K562 (cell line): Measurements from ENCODE around the gene LIAS. TPM values are rescaled to one million over a fixed set of nuclear protein-coding genes. Genes with fewer than 3 reads are reported as not detected.

Experiments used
- FIP1L1 ChIP-seq: fragments of 200-400 bp; formaldehyde crosslinking; IDR thresholded peaks from 2 replicates; pipeline ENCODE4 v1.6.1; 2018; ENCODE audit warnings: mild to moderate bottlenecking, low read depth, low read length; ENCODE audit not compliant: poor library complexity, severe bottlenecking
- GTF2A2 ChIP-seq: IDR thresholded peaks from 2 replicates; pipeline ENCODE4 v1.6.1; 2016; ENCODE audit warnings: mild to moderate bottlenecking, missing genetic modification characterization, missing compliant biosample characterization
- HCFC1 ChIP-seq: IDR thresholded peaks from 2 replicates; pipeline ENCODE4 v1.6.1; 2012; ENCODE audit warnings: low read depth, low read length, improper control_type of control experiment
- HNRNPH1 ChIP-seq: fragments of 200-400 bp; formaldehyde crosslinking; optimal IDR thresholded peaks from 2 replicates; pipeline ENCODE3; 2017; ENCODE audit warnings: low read depth, mild to moderate bottlenecking, low read length, moderate library complexity
- HSF4 ChIP-seq: fragments of 250-450 bp; sonication (Bioruptor Pico); IDR thresholded peaks from 2 replicates; pipeline ENCODE4 v2.1.2; 2022; ENCODE audit warnings: mild to moderate bottlenecking, moderate library complexity, borderline replicate concordance
- IRF2 ChIP-seq: sonication (generic); formaldehyde crosslinking; IDR thresholded peaks from 2 replicates; pipeline ENCODE4 v1.8.1; 2022; ENCODE audit warnings: mild to moderate bottlenecking, missing genetic modification reagents
- NCOA6 ChIP-seq: fragments of 450-650 bp; IDR thresholded peaks from 2 replicates; pipeline ENCODE4 v1.6.1; 2017; ENCODE audit warnings: mild to moderate bottlenecking
- RFX5 ChIP-seq: IDR thresholded peaks from 2 replicates; pipeline ENCODE4 v1.6.1; 2011; ENCODE audit warnings: low read depth, mild to moderate bottlenecking, improper control_type of control experiment, low read length
- SMAD4 ChIP-seq: fragments of 250-450 bp; sonication (Bioruptor Pico); conservative IDR thresholded peaks from 2 replicates; pipeline ENCODE4 v1.8.0; 2021; ENCODE audit warnings: inconsistent platforms, mild to moderate bottlenecking, moderate library complexity
- SNIP1 ChIP-seq: fragments of 450-650 bp; IDR thresholded peaks from 2 replicates; pipeline ENCODE4 v1.7.1; 2017; ENCODE audit warnings: low read depth, mild to moderate bottlenecking
- TCF7 ChIP-seq: sonication (generic); IDR thresholded peaks from 2 replicates; pipeline ENCODE4 v1.6.1; 2016; ENCODE audit warnings: antibody characterized with exemption, borderline replicate concordance
- TEAD1 ChIP-seq, 2 experiments: fragments of 450-650 bp in 1 of 2; sonication (generic) in 1 of 2; formaldehyde crosslinking; IDR thresholded peaks; 2 replicates each; pipeline versions ENCODE4 v1.4.0 to v1.8.0; 2020 to 2022; ENCODE audit warnings: mild to moderate bottlenecking in 2 of 2, missing genetic modification reagents in 1 of 2
- ZKSCAN8 ChIP-seq: fragments of 200-800 bp; sonication (Bioruptor generic); IDR thresholded peaks from 2 replicates; pipeline ENCODE4 v1.6.1; 2016; ENCODE audit warnings: missing genetic modification characterization, missing compliant biosample characterization
- ZNF57 ChIP-seq: fragments of 450-650 bp; formaldehyde crosslinking; IDR thresholded peaks from 2 replicates; pipeline ENCODE4 v1.4.0; 2020; ENCODE audit warnings: mild to moderate bottlenecking, moderate library complexity
- polyA plus RNA-seq, 8 experiments: library from polyadenylated mRNA; depleted of rRNA in 4 of 8; stranded (reverse) in 5 of 8; unstranded in 3 of 8; fragments of >200 nt; fragmentation: Nextera tagmentation in 2 of 8; fragmentation: Illumina TruSeq in 1 of 8; extraction: Ambion mirVana in 2 of 8; extraction: Trizol in 1 of 8; gene quantifications; 2 replicates each; pipeline versions ENCODE4 v1.2.1 to v1.2.3, GENCODE V29; 2011 to 2014; ENCODE audit warnings: inconsistent platforms in 1 of 8, missing spikeins in 1 of 8
- total RNA-seq, 7 experiments: library from RNA; depleted of rRNA in 6 of 7; stranded (reverse); fragments of >200 nt in 6 of 7; fragmentation: Illumina TruSeq in 2 of 7; extraction: Trizol in 2 of 7; gene quantifications; 2 replicates each; pipeline versions ENCODE4 v1.2.1 to v1.2.3, GENCODE V29; 2011 to 2021; ENCODE audit warnings: low replicate concordance in 1 of 7
- TF ChIP-seq, protein P1 (sequence below): fragments of 450-650 bp; IDR thresholded peaks from 2 replicates; pipeline ENCODE4 v1.6.1; 2016; ENCODE audit warnings: mild to moderate bottlenecking, moderate library complexity
- TF ChIP-seq, protein P2 (sequence below): IDR thresholded peaks from 2 replicates; pipeline ENCODE4 v1.6.1; 2011; ENCODE audit not compliant: insufficient read length; ENCODE audit errors: extremely low read depth

The LIAS gene
- total and polyA plus RNA-seq, 9 of the 15 experiments (the other 6 are each of a cell fraction or from before 2014, with no cell fraction given) = 21.9 to 57.1 (median 42.1) TPM

DNA sequence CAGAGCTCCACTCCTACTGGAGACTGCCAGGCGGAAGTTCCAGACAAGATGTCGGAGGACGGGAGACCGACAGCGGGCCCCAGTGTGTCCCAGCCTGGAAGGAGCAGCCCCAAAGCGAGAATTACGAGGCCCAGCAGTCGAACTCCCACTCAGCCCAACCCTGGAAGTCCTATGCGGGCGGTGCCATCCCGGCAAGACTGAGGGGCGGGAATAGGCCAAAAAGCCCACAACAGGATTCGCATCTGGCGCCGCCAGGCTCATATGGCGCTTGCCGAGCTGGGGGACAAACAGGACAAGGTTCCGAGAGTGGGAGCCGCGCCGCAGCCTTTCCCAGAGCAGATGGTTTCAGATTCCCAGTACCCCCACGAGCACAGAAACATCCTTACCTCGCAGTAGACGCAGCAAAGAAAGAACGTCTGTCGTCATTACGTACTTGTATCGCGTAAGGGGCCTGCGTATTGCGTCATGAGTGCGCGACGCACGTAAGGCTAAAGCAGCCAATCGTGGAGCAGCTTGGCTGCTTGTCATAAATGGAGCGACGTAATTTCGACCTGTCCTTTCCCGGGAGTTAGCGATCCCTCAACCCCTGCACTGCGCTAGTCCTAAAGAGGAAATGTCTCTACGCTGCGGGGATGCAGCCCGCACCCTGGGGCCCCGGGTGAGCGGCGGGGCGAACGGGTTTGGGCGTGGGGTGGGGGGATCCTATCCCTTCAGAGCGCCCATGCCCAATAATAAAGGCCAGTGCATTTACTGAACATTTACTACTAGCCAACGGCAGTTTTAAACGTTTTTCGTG is at the start of gene LIAS, which contains the start of gene RPL9 (continued):
- TF ChIP-seq HCFC1 (peak; percentile 87), RFX5 (peak; percentile 83), IRF2 (CRISPR knock-in tag) (no peak), ZKSCAN8 (CRISPR knock-in tag) (no peak), ZNF57 (CRISPR knock-in tag) (no peak), HNRNPH1 (no peak), HSF4 (no peak), TCF7 (no peak), SMAD4 (CRISPR knock-in tag) (no peak; the same call in 1 of the 2 replicates), GTF2A2 (tag) (0 out of 2 replicates have a peak, but pooled peaks have one; percentile 40), FIP1L1 (no peak), SNIP1 (no peak), NCOA6 (peak; percentile 99), TEAD1 (CRISPR knock-in tag; IDR thresholded peaks at IDR 0.05) (no peak; a peak in 2 of 4 replicates)
- TF ChIP-seq, protein P1, sequence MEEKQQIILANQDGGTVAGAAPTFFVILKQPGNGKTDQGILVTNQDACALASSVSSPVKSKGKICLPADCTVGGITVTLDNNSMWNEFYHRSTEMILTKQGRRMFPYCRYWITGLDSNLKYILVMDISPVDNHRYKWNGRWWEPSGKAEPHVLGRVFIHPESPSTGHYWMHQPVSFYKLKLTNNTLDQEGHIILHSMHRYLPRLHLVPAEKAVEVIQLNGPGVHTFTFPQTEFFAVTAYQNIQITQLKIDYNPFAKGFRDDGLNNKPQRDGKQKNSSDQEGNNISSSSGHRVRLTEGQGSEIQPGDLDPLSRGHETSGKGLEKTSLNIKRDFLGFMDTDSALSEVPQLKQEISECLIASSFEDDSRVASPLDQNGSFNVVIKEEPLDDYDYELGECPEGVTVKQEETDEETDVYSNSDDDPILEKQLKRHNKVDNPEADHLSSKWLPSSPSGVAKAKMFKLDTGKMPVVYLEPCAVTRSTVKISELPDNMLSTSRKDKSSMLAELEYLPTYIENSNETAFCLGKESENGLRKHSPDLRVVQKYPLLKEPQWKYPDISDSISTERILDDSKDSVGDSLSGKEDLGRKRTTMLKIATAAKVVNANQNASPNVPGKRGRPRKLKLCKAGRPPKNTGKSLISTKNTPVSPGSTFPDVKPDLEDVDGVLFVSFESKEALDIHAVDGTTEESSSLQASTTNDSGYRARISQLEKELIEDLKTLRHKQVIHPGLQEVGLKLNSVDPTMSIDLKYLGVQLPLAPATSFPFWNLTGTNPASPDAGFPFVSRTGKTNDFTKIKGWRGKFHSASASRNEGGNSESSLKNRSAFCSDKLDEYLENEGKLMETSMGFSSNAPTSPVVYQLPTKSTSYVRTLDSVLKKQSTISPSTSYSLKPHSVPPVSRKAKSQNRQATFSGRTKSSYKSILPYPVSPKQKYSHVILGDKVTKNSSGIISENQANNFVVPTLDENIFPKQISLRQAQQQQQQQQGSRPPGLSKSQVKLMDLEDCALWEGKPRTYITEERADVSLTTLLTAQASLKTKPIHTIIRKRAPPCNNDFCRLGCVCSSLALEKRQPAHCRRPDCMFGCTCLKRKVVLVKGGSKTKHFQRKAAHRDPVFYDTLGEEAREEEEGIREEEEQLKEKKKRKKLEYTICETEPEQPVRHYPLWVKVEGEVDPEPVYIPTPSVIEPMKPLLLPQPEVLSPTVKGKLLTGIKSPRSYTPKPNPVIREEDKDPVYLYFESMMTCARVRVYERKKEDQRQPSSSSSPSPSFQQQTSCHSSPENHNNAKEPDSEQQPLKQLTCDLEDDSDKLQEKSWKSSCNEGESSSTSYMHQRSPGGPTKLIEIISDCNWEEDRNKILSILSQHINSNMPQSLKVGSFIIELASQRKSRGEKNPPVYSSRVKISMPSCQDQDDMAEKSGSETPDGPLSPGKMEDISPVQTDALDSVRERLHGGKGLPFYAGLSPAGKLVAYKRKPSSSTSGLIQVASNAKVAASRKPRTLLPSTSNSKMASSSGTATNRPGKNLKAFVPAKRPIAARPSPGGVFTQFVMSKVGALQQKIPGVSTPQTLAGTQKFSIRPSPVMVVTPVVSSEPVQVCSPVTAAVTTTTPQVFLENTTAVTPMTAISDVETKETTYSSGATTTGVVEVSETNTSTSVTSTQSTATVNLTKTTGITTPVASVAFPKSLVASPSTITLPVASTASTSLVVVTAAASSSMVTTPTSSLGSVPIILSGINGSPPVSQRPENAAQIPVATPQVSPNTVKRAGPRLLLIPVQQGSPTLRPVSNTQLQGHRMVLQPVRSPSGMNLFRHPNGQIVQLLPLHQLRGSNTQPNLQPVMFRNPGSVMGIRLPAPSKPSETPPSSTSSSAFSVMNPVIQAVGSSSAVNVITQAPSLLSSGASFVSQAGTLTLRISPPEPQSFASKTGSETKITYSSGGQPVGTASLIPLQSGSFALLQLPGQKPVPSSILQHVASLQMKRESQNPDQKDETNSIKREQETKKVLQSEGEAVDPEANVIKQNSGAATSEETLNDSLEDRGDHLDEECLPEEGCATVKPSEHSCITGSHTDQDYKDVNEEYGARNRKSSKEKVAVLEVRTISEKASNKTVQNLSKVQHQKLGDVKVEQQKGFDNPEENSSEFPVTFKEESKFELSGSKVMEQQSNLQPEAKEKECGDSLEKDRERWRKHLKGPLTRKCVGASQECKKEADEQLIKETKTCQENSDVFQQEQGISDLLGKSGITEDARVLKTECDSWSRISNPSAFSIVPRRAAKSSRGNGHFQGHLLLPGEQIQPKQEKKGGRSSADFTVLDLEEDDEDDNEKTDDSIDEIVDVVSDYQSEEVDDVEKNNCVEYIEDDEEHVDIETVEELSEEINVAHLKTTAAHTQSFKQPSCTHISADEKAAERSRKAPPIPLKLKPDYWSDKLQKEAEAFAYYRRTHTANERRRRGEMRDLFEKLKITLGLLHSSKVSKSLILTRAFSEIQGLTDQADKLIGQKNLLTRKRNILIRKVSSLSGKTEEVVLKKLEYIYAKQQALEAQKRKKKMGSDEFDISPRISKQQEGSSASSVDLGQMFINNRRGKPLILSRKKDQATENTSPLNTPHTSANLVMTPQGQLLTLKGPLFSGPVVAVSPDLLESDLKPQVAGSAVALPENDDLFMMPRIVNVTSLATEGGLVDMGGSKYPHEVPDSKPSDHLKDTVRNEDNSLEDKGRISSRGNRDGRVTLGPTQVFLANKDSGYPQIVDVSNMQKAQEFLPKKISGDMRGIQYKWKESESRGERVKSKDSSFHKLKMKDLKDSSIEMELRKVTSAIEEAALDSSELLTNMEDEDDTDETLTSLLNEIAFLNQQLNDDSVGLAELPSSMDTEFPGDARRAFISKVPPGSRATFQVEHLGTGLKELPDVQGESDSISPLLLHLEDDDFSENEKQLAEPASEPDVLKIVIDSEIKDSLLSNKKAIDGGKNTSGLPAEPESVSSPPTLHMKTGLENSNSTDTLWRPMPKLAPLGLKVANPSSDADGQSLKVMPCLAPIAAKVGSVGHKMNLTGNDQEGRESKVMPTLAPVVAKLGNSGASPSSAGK = peak; percentile 71
- TF ChIP-seq, protein P2, sequence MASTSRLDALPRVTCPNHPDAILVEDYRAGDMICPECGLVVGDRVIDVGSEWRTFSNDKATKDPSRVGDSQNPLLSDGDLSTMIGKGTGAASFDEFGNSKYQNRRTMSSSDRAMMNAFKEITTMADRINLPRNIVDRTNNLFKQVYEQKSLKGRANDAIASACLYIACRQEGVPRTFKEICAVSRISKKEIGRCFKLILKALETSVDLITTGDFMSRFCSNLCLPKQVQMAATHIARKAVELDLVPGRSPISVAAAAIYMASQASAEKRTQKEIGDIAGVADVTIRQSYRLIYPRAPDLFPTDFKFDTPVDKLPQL = peak; percentile 88
